MM.1S (cell line): ENCODE results near the gene HOMER2.

ENCODE experiments used
- CTCF ChIP-seq: fragments of 300-600 bp; sonication (generic); IDR thresholded peaks from 2 replicates; pipeline ENCODE4 v1.5.1; 2016; ENCODE audit warnings: antibody characterized with exemption, low read length, mixed read lengths
- EZH2 ChIP-seq: fragments of 300-600 bp; sonication (generic); optimal IDR thresholded peaks from 2 replicates; pipeline ENCODE3; 2017; ENCODE audit warnings: low read depth, mild to moderate bottlenecking, antibody characterized with exemption, low read length, mixed read lengths
- EZH2phosphoT487 ChIP-seq: fragments of 300-600 bp; sonication (generic); IDR thresholded peaks from 2 replicates; pipeline ENCODE4 v1.6.1; 2018; ENCODE audit warnings: antibody characterized with exemption, low read length

- TF ChIP-seq EZH2 (no peak), CTCF (no peak), EZH2phosphoT487 (no peak)
These were observed 120.5 kb downstream of the HOMER2 start for GRCh38 chr15:82831894-82832600.
